HG03460 (cell line): ENCODE results near the gene CCDC107.
"Not testable (repeated sequence)": the region's sequence is repeated elsewhere in the genome, so short reads cannot be mapped to it uniquely, and the experiment has no call there.

Source experiments
- ATAC-seq: cut with Tn5 transposase; IDR thresholded peaks from one replicate; pipeline ENCODE4 v1.9.1; 2021; ENCODE audit not compliant: unreplicated experiment

The CCDC107 gene

DNA sequence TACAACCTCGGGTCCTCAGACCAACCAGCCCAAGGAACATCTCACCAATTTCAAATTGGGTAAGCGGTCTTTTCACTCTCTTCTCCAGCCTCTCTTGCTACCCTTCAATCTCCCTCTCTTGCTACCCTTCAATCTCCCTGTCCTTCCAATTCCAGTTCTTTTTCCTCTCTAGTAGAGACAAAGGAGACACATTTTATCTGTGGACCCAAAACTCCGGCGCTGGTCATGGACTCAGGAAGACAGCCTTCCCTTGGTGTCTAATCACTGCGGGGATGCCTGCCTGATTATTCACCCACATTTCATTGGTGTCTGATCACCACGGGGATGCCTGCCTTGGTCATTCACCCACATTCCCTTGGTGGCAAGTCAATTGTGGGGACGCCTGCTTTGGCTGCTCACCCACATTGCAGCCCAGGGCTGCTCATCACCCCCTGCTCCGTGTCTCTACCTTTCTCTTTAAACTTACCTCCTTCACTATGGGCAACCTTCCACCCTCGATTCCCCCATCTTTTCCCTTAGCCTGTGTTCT lies 20.6 kb upstream of the CCDC107 start:
- ATAC-seq = not testable (repeated sequence)

GRCh38 chr9:35638751-35639150 lies 19.3 kb upstream of the CCDC107 start:
- ATAC-seq = not testable (repeated sequence)

GRCh38 chr9:35639225-35639624 lies 18.9 kb upstream of the CCDC107 start:
- not testable (repeated sequence) for ATAC-seq

GRCh38 chr9:35639631-35640030 lies 18.5 kb upstream of the CCDC107 start:
- no peak for ATAC-seq

GRCh38 chr9:35640431-35640830 lies 17.7 kb upstream of the CCDC107 start:
- ATAC-seq = not testable (repeated sequence)

GRCh38 chr9:35641478-35641877 lies 16.6 kb upstream of the CCDC107 start:
- not testable (repeated sequence) for ATAC-seq

DNA sequence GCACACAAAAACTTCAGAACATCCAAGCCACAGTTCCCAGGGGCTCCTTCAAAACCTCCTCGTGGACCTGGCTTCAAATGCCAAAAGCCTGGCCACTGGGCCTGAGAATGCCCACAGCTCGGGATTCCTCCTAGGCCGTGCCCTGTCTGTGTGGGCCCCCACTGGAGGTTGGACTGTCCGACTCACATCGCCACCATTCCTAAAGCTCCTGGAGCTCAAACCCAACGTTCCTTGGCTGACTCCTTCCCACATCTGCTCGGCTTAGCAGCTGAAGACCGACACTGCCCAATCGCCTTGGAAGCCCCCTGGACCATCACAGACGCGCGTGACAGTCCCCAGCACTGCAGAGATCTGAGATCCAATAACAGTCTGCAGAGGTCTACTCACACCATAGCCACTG lies 15.0 kb upstream of the CCDC107 start:
- no peak for ATAC-seq

GRCh38 chr9:35645736-35646135 lies 12.4 kb upstream of the CCDC107 start:
- not testable (repeated sequence) for ATAC-seq

- ATAC-seq = no peak
These were observed 11.9 kb upstream of the CCDC107 start for GRCh38 chr9:35646153-35646532.

- ATAC-seq = peak; percentile 80
These were observed 11.4 kb upstream of the CCDC107 start for GRCh38 chr9:35646533-35647265.

DNA sequence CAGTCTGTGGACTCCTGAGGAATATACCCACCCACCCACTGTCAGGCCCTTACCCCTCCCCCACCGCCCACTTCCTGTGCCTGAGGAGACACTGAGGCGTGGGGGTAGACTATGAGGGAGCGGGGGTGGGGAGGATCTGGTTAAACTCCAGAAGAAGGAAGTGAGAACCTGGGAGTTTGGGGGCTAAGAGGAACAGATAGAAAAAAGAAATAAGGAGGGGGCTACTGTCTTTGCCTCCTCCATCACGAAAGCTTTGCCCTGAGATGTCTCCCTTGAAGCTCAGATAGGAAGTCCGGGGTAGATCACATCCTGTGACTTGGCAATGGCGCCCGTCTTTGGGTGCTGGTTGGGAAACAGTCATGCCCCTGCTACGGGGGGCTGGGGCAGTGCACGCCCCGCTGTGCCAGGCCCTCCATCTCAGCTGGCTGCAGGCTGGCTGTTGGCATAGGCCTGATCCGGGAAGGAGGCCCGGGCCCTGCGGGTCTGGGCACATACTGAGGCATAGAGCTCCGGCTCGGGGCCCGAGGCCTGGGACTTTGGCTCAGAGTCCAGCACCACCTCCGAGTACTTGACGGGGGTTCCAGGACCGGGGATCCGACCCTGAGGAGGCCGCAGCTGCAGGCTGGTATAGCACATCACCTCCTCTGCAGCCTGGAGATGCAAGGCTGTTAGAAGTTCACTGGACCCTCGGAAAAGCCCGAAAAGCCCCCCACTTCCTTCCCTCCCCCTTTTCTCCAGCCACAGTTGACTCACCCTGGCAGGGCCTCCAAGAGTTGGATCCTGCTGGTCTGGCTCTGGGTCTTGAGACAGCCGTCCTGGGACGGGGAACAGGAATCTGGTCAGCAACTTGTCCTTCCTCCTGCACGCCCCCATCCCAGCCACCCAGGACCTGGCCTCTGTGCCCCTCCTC lies 8.4 kb upstream of the CCDC107 start:
- no peak for ATAC-seq

DNA sequence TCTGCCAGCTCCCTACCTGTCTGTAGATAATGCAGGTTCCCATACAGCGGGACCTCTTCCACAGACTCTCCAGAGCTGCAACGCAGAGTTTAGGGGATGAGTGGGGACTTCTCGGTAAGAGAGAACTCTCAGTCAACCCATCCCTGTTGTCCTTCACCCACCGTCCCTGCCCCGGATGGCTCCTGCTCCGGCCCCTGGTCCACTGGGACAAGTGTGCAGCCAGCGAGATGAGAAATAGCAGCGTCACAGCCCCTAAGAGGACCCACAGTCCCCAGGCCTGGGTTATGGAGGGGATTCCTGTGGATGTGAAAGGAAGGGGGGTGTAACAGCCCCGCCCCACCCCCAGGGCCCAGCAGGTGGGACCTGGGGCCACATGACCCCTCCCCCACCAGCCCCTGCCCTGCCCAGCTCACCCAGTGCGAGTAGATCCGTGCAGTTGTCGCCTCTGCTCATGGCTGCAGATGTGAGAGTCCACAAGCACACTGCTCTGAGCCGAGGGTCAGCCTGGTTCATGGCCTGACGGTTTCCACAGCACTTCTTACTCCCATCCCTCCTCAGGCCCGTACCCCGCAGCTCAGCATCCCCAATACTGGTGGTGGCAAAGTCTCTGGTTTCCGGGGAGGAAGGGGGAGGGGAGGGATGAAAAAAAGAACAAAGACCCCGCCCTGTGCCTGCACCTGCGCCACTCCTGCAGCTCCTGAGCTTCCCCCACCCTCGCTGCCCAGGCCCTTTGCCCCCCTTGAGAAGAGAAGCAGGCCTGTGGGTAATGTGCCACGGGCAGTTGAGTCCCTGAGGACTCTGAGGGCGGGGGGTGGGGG lies 7.5 kb upstream of the CCDC107 start, which contains the start of gene SIT1:
SIT1 (minus strand) TSS at position 591 of the 818 bp plus-strand sequence; CDS start at position 513, 78 bp downstream.
- no peak for ATAC-seq

DNA sequence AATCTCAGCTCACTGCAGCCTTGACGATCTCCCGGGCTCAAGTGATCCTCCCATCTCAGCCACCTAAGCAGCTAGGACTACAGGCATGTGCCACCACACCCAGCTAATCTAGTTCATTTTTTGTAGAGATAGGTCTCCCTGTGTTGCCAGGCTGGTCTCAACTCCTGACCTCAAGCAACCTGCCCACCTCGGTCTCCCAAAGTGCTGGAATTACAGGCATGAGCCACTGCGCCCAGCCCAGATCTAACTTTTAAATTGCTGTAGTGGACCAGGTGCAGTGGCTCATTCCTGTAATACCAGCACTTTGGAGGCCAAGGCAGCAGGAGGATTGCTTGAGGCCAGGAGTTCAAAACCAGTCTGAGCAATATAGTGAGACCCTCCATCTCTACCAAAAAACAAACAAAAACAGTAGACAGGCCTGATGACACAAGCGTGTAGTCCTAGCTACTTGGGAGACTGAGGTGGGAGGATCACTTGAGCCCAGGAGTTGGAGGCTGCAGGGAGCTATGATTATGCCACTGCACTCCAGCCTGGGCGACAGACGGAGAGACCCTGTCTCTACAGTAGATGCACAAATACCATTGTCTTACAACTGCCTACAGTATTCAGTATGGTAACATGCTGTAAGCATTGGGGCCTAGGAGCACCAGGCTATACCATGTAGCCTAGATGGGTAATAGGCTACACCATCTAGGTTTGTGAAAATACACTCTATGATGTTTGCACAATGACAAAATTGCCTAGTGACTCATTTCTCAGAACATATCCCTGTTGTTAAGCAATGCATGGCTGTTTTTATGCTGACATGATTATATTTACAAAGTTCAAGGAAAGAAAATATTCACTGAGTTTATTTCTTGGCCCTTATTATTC lies 5.9 kb upstream of the CCDC107 start:
- ATAC-seq = no peak

GRCh38 chr9:35652829-35653209 lies 5.3 kb upstream of the CCDC107 start:
- no peak for ATAC-seq

- ATAC-seq = no peak
These were observed 4.5 kb upstream of the CCDC107 start for GRCh38 chr9:35653611-35654010.

GRCh38 chr9:35656348-35656747 lies 1.7 kb upstream of the CCDC107 start:
- ATAC-seq = no peak

- no peak for ATAC-seq
These were observed 1.1 kb upstream of the CCDC107 start for GRCh38 chr9:35656831-35657545.

DNA sequence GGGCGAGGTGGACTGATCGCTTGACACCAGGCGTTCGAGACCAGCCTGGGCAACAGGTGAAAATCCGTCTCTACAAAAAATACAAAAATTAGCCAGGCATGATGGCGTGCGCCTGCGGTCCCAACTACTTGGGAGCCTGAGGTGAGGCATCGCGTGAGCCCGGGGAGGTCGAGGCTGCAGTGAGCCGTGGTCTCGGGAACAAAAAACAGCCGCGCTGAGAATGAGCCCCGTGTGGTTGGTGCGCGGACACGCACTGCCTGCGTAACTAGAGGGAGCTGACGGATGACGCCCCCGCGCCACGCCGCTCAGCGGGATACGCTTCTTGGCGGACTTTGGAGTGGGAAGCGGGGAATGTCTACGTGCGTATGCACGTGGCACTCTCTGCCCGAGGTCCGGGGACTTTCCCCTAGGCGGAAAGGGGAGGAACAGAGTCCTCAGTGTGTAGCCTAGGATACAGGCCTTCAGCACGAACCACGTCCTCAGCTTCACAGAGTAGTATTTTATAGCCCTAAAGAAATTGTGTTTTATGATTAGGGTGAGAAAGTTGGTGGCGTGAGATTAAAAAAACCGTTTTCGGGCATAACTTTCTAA lies 451 bp upstream of the CCDC107 start, which contains the start of gene RMRP:
RMRP (minus strand) TSS at position 474 of the 591 bp plus-strand sequence.
- ATAC-seq = peak; percentile 86

GRCh38 chr9:35658968-35659220 lies 802 bp downstream of the CCDC107 start:
- no peak for ATAC-seq
